Ovary (tissue), 3 donors: ENCODE data around the gene TRMT1.

Experiments used
- CTCF ChIP-seq, 3 donors: fragments of 450-650 bp in 2 of 3; fragments of 200-600 bp in 1 of 3; IDR thresholded peaks; one replicate each; pipeline versions ENCODE4 v1.5.1 to v1.8.0; 2016 to 2022; ENCODE audit warnings: antibody characterized with exemption in 3 of 3, mild to moderate bottlenecking in 1 of 3
- EP300 ChIP-seq: sonication (generic); formaldehyde crosslinking; IDR thresholded peaks from one replicate; pipeline ENCODE4 v1.6.1; 2017; ENCODE audit warnings: antibody characterized with exemption
- POLR2A ChIP-seq: fragments of 450-650 bp; IDR thresholded peaks from one replicate; pipeline ENCODE4 v1.6.1; 2017; ENCODE audit warnings: antibody characterized with exemption, mild to moderate bottlenecking, moderate library complexity
- donor health status: DM: no; HTN: no; CAD: no.

- no peak for TF ChIP-seq CTCF (IDR thresholded peaks at IDR 0.05)
- no peak for TF ChIP-seq EP300
- no peak for TF ChIP-seq POLR2A
These were observed 39.2 kb upstream of the TRMT1 start for GRCh38 chr19:13155472-13156359.
